CD14-positive monocyte (primary cell): ENCODE results near the gene FAM118B. TPM values are rescaled to one million over a fixed set of nuclear protein-coding genes. Genes with fewer than 3 reads are reported as not detected.

Experiments used
- DNase-seq, 3 donors: peaks; one replicate each; pipeline ENCODE4 v3.0.0-alpha.2; 2011 to 2022
- H2AFZ ChIP-seq: 2 replicates; pipeline ENCODE4 v1.6.0; 2012; ENCODE audit warnings: mild to moderate bottlenecking, low read depth, low read length, inconsistent platforms; ENCODE audit not compliant: insufficient read depth, poor library complexity, severe bottlenecking
- H3K27ac ChIP-seq, 2 donors: 1 replicate in 1 of 2; 2 replicates in 1 of 2; pipeline ENCODE4 v1.5.1; 2012 to 2013; ENCODE audit warnings: low read length in 2 of 2, control low read depth in 1 of 2, inconsistent platforms in 1 of 2, low read depth in 1 of 2, mild to moderate bottlenecking in 1 of 2
- H3K27me3 ChIP-seq, 2 donors: one replicate each; pipeline versions ENCODE4 v1.6.0 to v1.6.1; 2011 to 2013; ENCODE audit warnings: low read length in 2 of 2; ENCODE audit not compliant: control insufficient read depth in 2 of 2, insufficient read depth in 2 of 2
- H3K36me3 ChIP-seq, 2 donors: replicated peaks in 1 of 2; 1 replicate in 1 of 2; 2 replicates in 1 of 2; pipeline versions ENCODE4 v1.5.1 to v1.6.1; 2012 to 2013; ENCODE audit warnings: low read length in 2 of 2, control low read depth in 1 of 2, inconsistent platforms in 1 of 2, mild to moderate bottlenecking in 1 of 2; ENCODE audit not compliant: insufficient read depth in 2 of 2, control insufficient read depth in 1 of 2
- H3K4me1 ChIP-seq, 2 donors: 1 replicate in 1 of 2; 2 replicates in 1 of 2; pipeline versions ENCODE4 v1.5.1 to v1.6.1; 2012 to 2013; ENCODE audit warnings: low read length in 2 of 2, control low read depth in 1 of 2, inconsistent platforms in 1 of 2, mild to moderate bottlenecking in 1 of 2, moderate library complexity in 1 of 2; ENCODE audit not compliant: insufficient read depth in 2 of 2, control insufficient read depth in 1 of 2
- H3K4me2 ChIP-seq: replicated peaks from 2 replicates; pipeline ENCODE3; 2012; ENCODE audit warnings: low read length, moderate library complexity, mild to moderate bottlenecking; ENCODE audit not compliant: poor library complexity, severe bottlenecking; ENCODE audit errors: extremely low read depth
- H3K4me3 ChIP-seq, 3 experiments: fragments of 200-600 bp in 1 of 3; sonication (generic) in 1 of 3; replicated peaks in 1 of 3; 1 replicate in 2 of 3; 2 replicates in 1 of 3; pipeline ENCODE4 v1.5.1; 2011 to 2013; ENCODE audit warnings: low read length in 3 of 3, mild to moderate bottlenecking in 3 of 3, control low read depth in 2 of 3, low read depth in 2 of 3, inconsistent platforms in 1 of 3, moderate library complexity in 1 of 3
- H3K79me2 ChIP-seq: 2 replicates; pipeline ENCODE4 v1.6.0; 2012; ENCODE audit warnings: mild to moderate bottlenecking, control low read depth, inconsistent platforms, low read length, moderate library complexity; ENCODE audit not compliant: insufficient read depth
- H3K9ac ChIP-seq: 2 replicates; pipeline ENCODE4 v1.6.0; 2017; ENCODE audit warnings: low read length, mild to moderate bottlenecking; ENCODE audit not compliant: insufficient read depth, poor library complexity, severe bottlenecking
- H3K9me3 ChIP-seq, 2 donors: replicated peaks in 1 of 2; 1 replicate in 1 of 2; 2 replicates in 1 of 2; pipeline versions ENCODE4 v1.5.1 to v1.6.1; 2012 to 2013; ENCODE audit warnings: low read length in 2 of 2, control low read depth in 1 of 2; ENCODE audit not compliant: control insufficient read depth in 1 of 2, insufficient read depth in 1 of 2
- H4K20me1 ChIP-seq: 2 replicates; pipeline ENCODE4 v1.6.0; 2012; ENCODE audit warnings: mild to moderate bottlenecking, low read length, control low read depth, moderate library complexity; ENCODE audit not compliant: insufficient read depth
- H3K27ac Mint-ChIP-seq, 7 donors: one replicate each; pipeline ENCODE4 v1.8.0; 2020; ENCODE audit warnings: mild to moderate bottlenecking in 7 of 7, mixed read lengths in 7 of 7, moderate library complexity in 6 of 7, inconsistent platforms in 2 of 7
- H3K27me3 Mint-ChIP-seq, 3 donors: one replicate each; pipeline ENCODE4 v1.8.0; 2021 to 2022; ENCODE audit warnings: low read depth in 3 of 3, mild to moderate bottlenecking in 3 of 3, mixed read lengths in 3 of 3, moderate library complexity in 3 of 3, inconsistent platforms in 1 of 3
- H3K36me3 Mint-ChIP-seq, 2 donors: one replicate each; pipeline ENCODE4 v1.8.0; 2020; ENCODE audit warnings: mixed read lengths in 2 of 2, inconsistent platforms in 1 of 2, mild to moderate bottlenecking in 1 of 2
- H3K4me1 Mint-ChIP-seq: one replicate; pipeline ENCODE4 v1.8.0; 2020; ENCODE audit warnings: mild to moderate bottlenecking, mixed read lengths
- H3K4me3 Mint-ChIP-seq, 2 donors: one replicate each; pipeline ENCODE4 v1.8.0; 2020; ENCODE audit warnings: mild to moderate bottlenecking in 2 of 2, mixed read lengths in 2 of 2, moderate library complexity in 1 of 2
- H3K9me3 Mint-ChIP-seq, 7 donors: one replicate each; pipeline ENCODE4 v1.8.0; 2020 to 2022; ENCODE audit warnings: mixed read lengths in 7 of 7, mild to moderate bottlenecking in 6 of 7, moderate library complexity in 6 of 7, inconsistent platforms in 2 of 7
- WGBS: methylation state at CpG from one replicate; pipeline ENCODE4 v1.1.5; 2013; ENCODE audit warnings: missing lambda C conversion rate; ENCODE audit not compliant: insufficient coverage; 5-methylcytosine and 5-hydroxymethylcytosine counted together
- intact Hi-C, 2 donors: fragments of 100-400 bp; cut with micrococcal nuclease; formaldehyde crosslinking; loops; one replicate each; pipeline versions ENCODE4 v1.15.0 to v1.15.1; 2023
- polyA plus RNA-seq, 3 donors: library from polyadenylated mRNA; depleted of rRNA in 1 of 3; unstranded in 2 of 3; stranded (reverse) in 1 of 3; fragments of 300-500 nt in 2 of 3; fragments of >200 nt in 1 of 3; fragmentation: Illumina TruSeq in 2 of 3; gene quantifications; 1 replicate in 2 of 3; 2 replicates in 1 of 3; pipeline ENCODE4 v1.2.3, GENCODE V29; 2012 to 2021
- TF ChIP-seq, protein P1 (sequence below): fragments of 200-600 bp; IDR thresholded peaks from one replicate; pipeline ENCODE4 v1.8.0; 2022; ENCODE audit warnings: antibody characterized with exemption, mild to moderate bottlenecking

Gene FAM118B
- polyA plus RNA-seq, 3 donors: 13.6 to 18.7 (median 16.5) TPM

DNA sequence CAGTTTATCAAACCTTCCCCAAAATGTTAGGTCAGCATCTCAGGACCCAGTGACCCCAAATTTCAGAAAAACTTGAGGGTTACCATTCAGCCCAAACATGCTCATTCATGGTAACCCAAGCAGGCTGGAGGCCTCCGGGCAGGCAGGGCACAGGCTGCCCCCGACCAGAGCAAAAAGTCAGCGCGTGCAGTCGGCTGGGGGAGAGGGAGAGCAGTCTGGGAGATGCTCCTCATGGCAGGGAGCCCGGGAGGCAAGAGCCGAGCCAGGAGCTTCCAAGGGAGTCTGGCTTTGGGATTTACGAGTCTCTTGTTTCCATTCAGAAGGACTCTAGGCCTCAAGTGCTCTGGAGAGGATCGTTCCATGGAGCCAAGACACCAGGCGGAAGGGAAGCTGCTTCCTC, 45.8 kb upstream of the FAM118B start:
- H3K9me3 Mint-ChIP-seq: peaks cover 0 to 6% (median 0%) of the 10 kb centered on the region in 7 donors
- H3K27ac Mint-ChIP-seq: no peak overlapping the region
- H3K36me3 ChIP-seq: no peaks in the 10 kb centered on the region
- H3K4me3 Mint-ChIP-seq: no peak overlapping the region
- no peaks in the 10 kb centered on the region for H3K9me3 ChIP-seq
- no peaks in the 10 kb centered on the region for H3K36me3 Mint-ChIP-seq
- peaks cover 2 to 3% (median 2%) of the 10 kb centered on the region in 3 donors for H3K27me3 Mint-ChIP-seq
- no peaks in the 10 kb centered on the region for H3K4me1 Mint-ChIP-seq
- intact Hi-C loops: no loop called here
- no peaks in the 10 kb centered on the region for H4K20me1 ChIP-seq
- H3K27me3 ChIP-seq: no peaks in the 10 kb centered on the region
- no peak overlapping the region for H3K4me2 ChIP-seq
- WGBS: 100% methylated on average over 5 of the region's 10 CpGs
- TF ChIP-seq, protein P1, sequence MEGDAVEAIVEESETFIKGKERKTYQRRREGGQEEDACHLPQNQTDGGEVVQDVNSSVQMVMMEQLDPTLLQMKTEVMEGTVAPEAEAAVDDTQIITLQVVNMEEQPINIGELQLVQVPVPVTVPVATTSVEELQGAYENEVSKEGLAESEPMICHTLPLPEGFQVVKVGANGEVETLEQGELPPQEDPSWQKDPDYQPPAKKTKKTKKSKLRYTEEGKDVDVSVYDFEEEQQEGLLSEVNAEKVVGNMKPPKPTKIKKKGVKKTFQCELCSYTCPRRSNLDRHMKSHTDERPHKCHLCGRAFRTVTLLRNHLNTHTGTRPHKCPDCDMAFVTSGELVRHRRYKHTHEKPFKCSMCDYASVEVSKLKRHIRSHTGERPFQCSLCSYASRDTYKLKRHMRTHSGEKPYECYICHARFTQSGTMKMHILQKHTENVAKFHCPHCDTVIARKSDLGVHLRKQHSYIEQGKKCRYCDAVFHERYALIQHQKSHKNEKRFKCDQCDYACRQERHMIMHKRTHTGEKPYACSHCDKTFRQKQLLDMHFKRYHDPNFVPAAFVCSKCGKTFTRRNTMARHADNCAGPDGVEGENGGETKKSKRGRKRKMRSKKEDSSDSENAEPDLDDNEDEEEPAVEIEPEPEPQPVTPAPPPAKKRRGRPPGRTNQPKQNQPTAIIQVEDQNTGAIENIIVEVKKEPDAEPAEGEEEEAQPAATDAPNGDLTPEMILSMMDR: no peak
- H2AFZ ChIP-seq: no peak overlapping the region
- no peak for DNase-seq
- no peak overlapping the region for H3K27ac ChIP-seq
- H3K79me2 ChIP-seq: no peaks in the 10 kb centered on the region
- no peak overlapping the region for H3K4me3 ChIP-seq
- no peaks in the 10 kb centered on the region for H3K4me1 ChIP-seq
- H3K9ac ChIP-seq: no peak overlapping the region

DNA sequence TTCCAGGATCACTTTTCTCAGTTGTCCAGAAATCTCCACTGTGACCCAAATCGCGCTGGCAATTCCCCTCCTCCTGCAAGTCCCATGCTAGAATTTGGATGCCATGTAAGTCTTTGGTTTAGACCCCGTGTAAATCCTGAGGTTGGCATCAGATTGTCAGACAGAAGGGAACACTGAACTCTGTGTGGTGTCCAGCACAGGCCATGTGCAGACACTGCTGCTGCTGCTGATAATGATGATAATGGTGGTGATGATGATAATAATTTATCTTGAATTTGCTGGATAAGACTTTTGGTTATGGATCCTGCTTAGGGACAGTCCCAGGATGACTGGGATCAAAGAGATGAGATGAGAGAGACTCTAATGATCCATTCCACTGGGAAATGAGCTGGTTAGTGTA, 45.2 kb upstream of the FAM118B start:
- DNase-seq: no peak
- WGBS: 95% methylated on average over 3 of the region's 3 CpGs
- no peak overlapping the region for H3K4me3 Mint-ChIP-seq
- H3K27ac Mint-ChIP-seq: no peak overlapping the region
- peaks cover 2 to 3% (median 2%) of the 10 kb centered on the region in 3 donors for H3K27me3 Mint-ChIP-seq
- H3K9me3 Mint-ChIP-seq: peaks cover 0 to 8% (median 2%) of the 10 kb centered on the region in 7 donors
- no peaks in the 10 kb centered on the region for H3K36me3 Mint-ChIP-seq
- Histone ChIP-seq H3K27me3 (no peaks in the 10 kb centered on the region), H3K4me3 (no peak overlapping the region), H3K4me2 (no peak overlapping the region), H3K27ac (no peak overlapping the region), H3K9ac (no peak overlapping the region), H3K4me1 (no peaks in the 10 kb centered on the region), H3K36me3 (no peaks in the 10 kb centered on the region), H3K79me2 (no peaks in the 10 kb centered on the region), H3K9me3 (no peaks in the 10 kb centered on the region), H4K20me1 (no peaks in the 10 kb centered on the region), H2AFZ (no peak overlapping the region)
- no peaks in the 10 kb centered on the region for H3K4me1 Mint-ChIP-seq
- intact Hi-C loops: no loop called here
- TF ChIP-seq, protein P1: no peak
